Ovary (tissue), 9 donors: ENCODE data around the gene ARHGAP28. TPM values are rescaled to one million over a fixed set of nuclear protein-coding genes. Genes with fewer than 3 reads are reported as not detected.

Experiments
- DNase-seq, 5 donors: peaks; one replicate each; pipeline ENCODE4 v3.0.0-alpha.2; 2019 to 2020
- H3K27ac ChIP-seq, 2 donors: fragments of 200-600 bp; one replicate each; pipeline versions ENCODE4 v1.5.1 to v1.8.0; 2019 to 2022
- H3K27me3 ChIP-seq: fragments of 200-600 bp; one replicate; pipeline ENCODE4 v1.8.0; 2022
- H3K36me3 ChIP-seq: fragments of 200-600 bp; sonication (generic); one replicate; pipeline ENCODE4 v1.5.1; 2019
- H3K4me1 ChIP-seq: one replicate; pipeline ENCODE4 v1.8.1; 2013; ENCODE audit warnings: mild to moderate bottlenecking, moderate library complexity; ENCODE audit not compliant: insufficient read depth
- H3K4me3 ChIP-seq: fragments of 200-600 bp; sonication (generic); one replicate; pipeline ENCODE4 v1.5.1; 2017
- H3K9me3 ChIP-seq, 2 donors: fragments of 200-600 bp in 1 of 2; sonication (generic) in 1 of 2; one replicate each; pipeline versions ENCODE4 v1.5.1 to v1.8.1; 2013 to 2019; ENCODE audit warnings: mild to moderate bottlenecking in 1 of 2, moderate library complexity in 1 of 2
- EP300 ChIP-seq: sonication (generic); formaldehyde crosslinking; IDR thresholded peaks from one replicate; pipeline ENCODE4 v1.6.1; 2017; ENCODE audit warnings: antibody characterized with exemption
- POLR2A ChIP-seq: fragments of 450-650 bp; IDR thresholded peaks from one replicate; pipeline ENCODE4 v1.6.1; 2017; ENCODE audit warnings: antibody characterized with exemption, mild to moderate bottlenecking, moderate library complexity
- WGBS, 3 donors: extraction: QIAGEN DNeasy Blood & Tissue Kit in 1 of 3; methylation state at CpG; one replicate each; pipeline versions ENCODE4 v1.1.5 to v1.1.7; 2013 to 2017; 5-methylcytosine and 5-hydroxymethylcytosine counted together
- intact Hi-C, 4 donors: fragments of 100-400 bp; cut with DNase I; formaldehyde crosslinking; loops; one replicate each; pipeline versions ENCODE4 v1.11.0 to v1.15.1; 2022 to 2023
- polyA plus RNA-seq, 2 donors: library from polyadenylated mRNA; stranded (reverse); fragments of 200-250 nt in 1 of 2; fragments of 350-450 nt in 1 of 2; fragmentation: Illumina TruSeq in 1 of 2; extraction: RNeasy Lipid Tissue Mini Kit (QIAGEN cat#74804) in 1 of 2; gene quantifications; one replicate each; pipeline ENCODE4 v1.2.3, GENCODE V29; 2013 to 2014
- total RNA-seq, 7 donors: library from RNA; depleted of rRNA in 2 of 7; stranded (reverse); fragments of >200 nt in 2 of 7; fragmentation: NEBNext Ultra II Directional in 3 of 7; extraction: Animal tissue kit (Norgen Biotek cat#: 25700) in 3 of 7; gene quantifications; one replicate each; pipeline versions ENCODE4 v1.1.0 to v1.2.4, GENCODE V29; 2016 to 2023
- TF ChIP-seq, protein P1 (sequence below), 3 donors: fragments of 450-650 bp in 2 of 3; fragments of 200-600 bp in 1 of 3; IDR thresholded peaks; one replicate each; pipeline versions ENCODE4 v1.5.1 to v1.8.0; 2016 to 2022; ENCODE audit warnings: antibody characterized with exemption in 3 of 3, mild to moderate bottlenecking in 1 of 3
- donor health status: DM: no; HTN: no; CAD: no; lungs with moderate emphysema.
- donor health status: DM: no; HTN: no; CAD: no.
- donor health status: Bipolar disorder and iron deficiency.
- donor health status: DM: yes; HTN: yes; CAD: no.
- donor health status: DM: no; HTN: no; CAD: no.
- donor health status: DM: yes; HTN: yes; CAD: no.

The ARHGAP28 gene
- total and polyA plus RNA-seq, 9 donors = 5.9 to 28.7 (median 16.9) TPM

DNA sequence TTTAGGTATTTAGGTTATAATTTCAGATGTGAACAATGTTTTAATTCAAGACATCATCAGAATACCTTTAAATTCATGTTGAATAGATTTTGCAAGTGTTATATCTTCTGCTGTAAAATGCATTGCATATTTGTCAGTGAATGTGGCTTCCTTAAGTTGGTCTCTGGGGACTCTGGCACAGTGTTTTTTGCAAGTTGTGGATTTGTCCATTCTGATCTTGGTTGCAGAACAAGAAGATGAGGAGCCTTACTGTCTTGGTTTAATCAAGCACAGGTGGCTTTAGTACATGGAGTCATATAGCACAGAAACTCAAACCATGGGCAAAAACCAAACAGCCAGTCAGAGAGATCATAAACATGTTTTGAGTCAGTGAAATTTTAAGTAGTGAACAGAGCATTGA is 135.7 kb downstream of the ARHGAP28 start:
- Histone ChIP-seq H3K36me3 (no peaks in the 10 kb centered on the region), H3K4me1 (no peaks in the 10 kb centered on the region), H3K27me3 (no peaks in the 10 kb centered on the region), H3K9me3 (no peaks in the 10 kb centered on the region), H3K4me3 (no peak overlapping the region), H3K27ac (no peak overlapping the region)
- intact Hi-C loops = no loop called here
- no peak for DNase-seq
- TF ChIP-seq EP300 (no peak), POLR2A (no peak)
- TF ChIP-seq, protein P1, sequence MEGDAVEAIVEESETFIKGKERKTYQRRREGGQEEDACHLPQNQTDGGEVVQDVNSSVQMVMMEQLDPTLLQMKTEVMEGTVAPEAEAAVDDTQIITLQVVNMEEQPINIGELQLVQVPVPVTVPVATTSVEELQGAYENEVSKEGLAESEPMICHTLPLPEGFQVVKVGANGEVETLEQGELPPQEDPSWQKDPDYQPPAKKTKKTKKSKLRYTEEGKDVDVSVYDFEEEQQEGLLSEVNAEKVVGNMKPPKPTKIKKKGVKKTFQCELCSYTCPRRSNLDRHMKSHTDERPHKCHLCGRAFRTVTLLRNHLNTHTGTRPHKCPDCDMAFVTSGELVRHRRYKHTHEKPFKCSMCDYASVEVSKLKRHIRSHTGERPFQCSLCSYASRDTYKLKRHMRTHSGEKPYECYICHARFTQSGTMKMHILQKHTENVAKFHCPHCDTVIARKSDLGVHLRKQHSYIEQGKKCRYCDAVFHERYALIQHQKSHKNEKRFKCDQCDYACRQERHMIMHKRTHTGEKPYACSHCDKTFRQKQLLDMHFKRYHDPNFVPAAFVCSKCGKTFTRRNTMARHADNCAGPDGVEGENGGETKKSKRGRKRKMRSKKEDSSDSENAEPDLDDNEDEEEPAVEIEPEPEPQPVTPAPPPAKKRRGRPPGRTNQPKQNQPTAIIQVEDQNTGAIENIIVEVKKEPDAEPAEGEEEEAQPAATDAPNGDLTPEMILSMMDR (IDR thresholded peaks at IDR 0.05) = no peak

- no peak for DNase-seq
- Histone ChIP-seq H3K4me3 (no peak overlapping the region), H3K36me3 (no peaks in the 10 kb centered on the region), H3K27ac (no peak overlapping the region), H3K4me1 (no peaks in the 10 kb centered on the region), H3K27me3 (no peaks in the 10 kb centered on the region), H3K9me3 (no peaks in the 10 kb centered on the region)
- intact Hi-C loops = no loop called here
- TF ChIP-seq POLR2A (no peak), EP300 (no peak)
- TF ChIP-seq, protein P1 (IDR thresholded peaks at IDR 0.05) = no peak
- WGBS, 3 donors = 90 to 97% (median 94%) methylated on average over 3 of the region's 3 CpGs
These were observed 137.1 kb downstream of the ARHGAP28 start for GRCh38 chr18:6866552-6867085.

GRCh38 chr18:6868033-6868432 is 138.5 kb downstream of the ARHGAP28 start:
- Histone ChIP-seq H3K4me1 (no peaks in the 10 kb centered on the region), H3K27me3 (no peaks in the 10 kb centered on the region), H3K27ac (no peak overlapping the region), H3K9me3 (no peaks in the 10 kb centered on the region), H3K36me3 (no peaks in the 10 kb centered on the region), H3K4me3 (no peak overlapping the region)
- DNase-seq = no peak
- TF ChIP-seq, protein P1 (IDR thresholded peaks at IDR 0.05) = no peak
- TF ChIP-seq POLR2A = no peak
- TF ChIP-seq EP300 = no peak
- intact Hi-C loops = no loop called here
- 95 to 98% (median 96%) methylated on average over 6 of the region's 6 CpGs for whole genome bisulfite sequencing, 3 donors

- intact Hi-C loops = loop anchor here in 1 of 4 donors (10.0 kb wide), 1 partner anchor 147 kb away; the partner anchor contains the start of gene ARHGAP28
- H3K4me1 ChIP-seq = no peaks in the 10 kb centered on the region
- H3K27me3 ChIP-seq = no peaks in the 10 kb centered on the region
- 91 to 92% (median 92%) methylated on average over 6 of the region's 6 CpGs for WGBS, 3 donors
- TF ChIP-seq EP300 = no peak
- TF ChIP-seq, protein P1 (IDR thresholded peaks at IDR 0.05) = no peak
- TF ChIP-seq POLR2A = no peak
- no peak overlapping the region for H3K4me3 ChIP-seq
- H3K27ac ChIP-seq = no peak overlapping the region
- no peaks in the 10 kb centered on the region for H3K9me3 ChIP-seq
- no peaks in the 10 kb centered on the region for H3K36me3 ChIP-seq
- DNase-seq = no peak
These were observed 142.1 kb downstream of the ARHGAP28 start for GRCh38 chr18:6871566-6871965.
